ENCODE data around the gene ANAPC7. TPM values are rescaled to one million over a fixed set of nuclear protein-coding genes. Genes with fewer than 3 reads are reported as not detected.
"Not testable (repeated sequence)": the region's sequence is repeated elsewhere in the genome, so short reads cannot be mapped to it uniquely, and the experiment has no call there.

ANAPC7 gene
- total RNA-seq, result 10 to 100 TPM; 32.7 to 35.0 TPM
- long read RNA-seq, transcript ANAPC7-203 (11 exons, 3,045 nt), result major isoform, 51 of 71 reads
- long read RNA-seq, transcript ANAPC7-201 (10 exons, 2,200 nt), result minor isoform, 11 of 71 reads
- long read RNA-seq, partial matches to known transcripts, result 0 of 71 reads
- long read RNA-seq, other reads (novel, unspliced or antisense), result 8 of 71 reads

GRCh38 chr12:110403146-110403975, at the start of gene ANAPC7:
ANAPC7 (minus strand) TSS chr12:110403708; CDS start chr12:110403627, 81 bp downstream.
- intact Hi-C loops (cut with DNase I), result no loop called here
- peak; percentile 93 for DNase-seq
- peak; percentile 97 for ATAC-seq

GRCh38 chr12:110451263-110451662, 47.8 kb upstream of the ANAPC7 start:
- no peak for ATAC-seq
- intact Hi-C loops (cut with DNase I), result loop anchor here in 1 of 2 donors (5.0 kb wide), 2 partner anchors 151 to 436 kb away; no protein-coding TSS in a partner anchor
- no peak for DNase-seq

- ATAC-seq (peak; percentile 99), DNase-seq (peak; percentile 96)
- intact Hi-C loops (cut with DNase I), result loop anchor here in 1 of 2 donors (5.0 kb wide), 2 partner anchors 152 to 437 kb away; no protein-coding TSS in a partner anchor
Observed at GRCh38 chr12:110449799-110450497, 46.4 kb upstream of the ANAPC7 start, which contains the start of gene ARPC3. ARPC3 (minus strand) TSS chr12:110450337; CDS start chr12:110450260, 77 bp downstream.

GRCh38 chr12:110444455-110444854, 40.9 kb upstream of the ANAPC7 start:
- intact Hi-C loops (cut with DNase I), result no loop called here
- ATAC-seq (no peak), DNase-seq (no peak)

GRCh38 chr12:110436231-110436630, 32.7 kb upstream of the ANAPC7 start:
- DNase-seq (no peak), ATAC-seq (no peak)
- intact Hi-C loops (cut with DNase I), result no loop called here

- DNase-seq, result no peak
- intact Hi-C loops (cut with DNase I), result loop anchor here in 1 of 2 donors (2.0 kb wide), 1 partner anchor 329 kb away; no protein-coding TSS in a partner anchor
- no peak for ATAC-seq
Observed at GRCh38 chr12:110431957-110432587, 28.6 kb upstream of the ANAPC7 start.

- not testable (repeated sequence) for DNase-seq, ATAC-seq
- intact Hi-C loops (cut with DNase I), result loop anchor here in 1 of 2 donors (2.0 kb wide), 1 partner anchor 327 kb away; no protein-coding TSS in a partner anchor
Observed at GRCh38 chr12:110429676-110430075, 26.2 kb upstream of the ANAPC7 start.

- intact Hi-C loops (cut with DNase I), result no loop called here
- ATAC-seq, result no peak
Observed at GRCh38 chr12:110426406-110426805, 22.9 kb upstream of the ANAPC7 start.

GRCh38 chr12:110424237-110424636, 20.7 kb upstream of the ANAPC7 start:
- ATAC-seq (no peak), DNase-seq (no peak)
- intact Hi-C loops (cut with DNase I), result no loop called here

More at GRCh38 chr12:110426406-110426805, 22.9 kb upstream of the ANAPC7 start:
- no peak for DNase-seq

- no peak for ATAC-seq
- no peak for DNase-seq
- intact Hi-C loops (cut with DNase I), result no loop called here
Observed at GRCh38 chr12:110421701-110422100, 18.2 kb upstream of the ANAPC7 start.

GRCh38 chr12:110421159-110421661, 17.7 kb upstream of the ANAPC7 start:
- ATAC-seq (no peak), DNase-seq (no peak)
- intact Hi-C loops (cut with DNase I), result no loop called here

GRCh38 chr12:110420644-110421043, 17.1 kb upstream of the ANAPC7 start:
- ATAC-seq; intact Hi-C loops (cut with DNase I); DNase-seq: not testable (repeated sequence)

- not testable (repeated sequence) for DNase-seq, ATAC-seq
- intact Hi-C loops (cut with DNase I), result loop anchor here in 1 of 2 donors (10.0 kb wide), 1 partner anchor 322 kb away; no protein-coding TSS in a partner anchor
Observed at GRCh38 chr12:110417113-110417512, 13.6 kb upstream of the ANAPC7 start.

GRCh38 chr12:110410086-110410485, 6.6 kb upstream of the ANAPC7 start:
- not testable (repeated sequence) for DNase-seq, ATAC-seq
- intact Hi-C loops (cut with DNase I), result loop anchor here in 1 of 2 donors (10.0 kb wide), 1 partner anchor 315 kb away; no protein-coding TSS in a partner anchor

GRCh38 chr12:110405126-110405662, 1.7 kb upstream of the ANAPC7 start:
- DNase-seq; intact Hi-C loops (cut with DNase I); ATAC-seq: not testable (repeated sequence)

- DNase-seq, result peak; percentile 79
- intact Hi-C loops (cut with DNase I), result no loop called here
- ATAC-seq, result peak; percentile 77 to 83
Observed at GRCh38 chr12:110403976-110404682, 621 bp upstream of the ANAPC7 start.

GRCh38 chr12:110382683-110383082, 20.8 kb downstream of the ANAPC7 start:
- ATAC-seq (no peak), DNase-seq (no peak)
- intact Hi-C loops (cut with DNase I), result no loop called here

Data from left cardiac atrium (tissue), 4 donors.